ENCODE measurements around the gene RBM12. TPM values are rescaled to one million over a fixed set of nuclear protein-coding genes. Genes with fewer than 3 reads are reported as not detected.

Gene RBM12
- total RNA-seq, 2 experiments from 2014 or later, result 66.3 to 152 TPM

DNA sequence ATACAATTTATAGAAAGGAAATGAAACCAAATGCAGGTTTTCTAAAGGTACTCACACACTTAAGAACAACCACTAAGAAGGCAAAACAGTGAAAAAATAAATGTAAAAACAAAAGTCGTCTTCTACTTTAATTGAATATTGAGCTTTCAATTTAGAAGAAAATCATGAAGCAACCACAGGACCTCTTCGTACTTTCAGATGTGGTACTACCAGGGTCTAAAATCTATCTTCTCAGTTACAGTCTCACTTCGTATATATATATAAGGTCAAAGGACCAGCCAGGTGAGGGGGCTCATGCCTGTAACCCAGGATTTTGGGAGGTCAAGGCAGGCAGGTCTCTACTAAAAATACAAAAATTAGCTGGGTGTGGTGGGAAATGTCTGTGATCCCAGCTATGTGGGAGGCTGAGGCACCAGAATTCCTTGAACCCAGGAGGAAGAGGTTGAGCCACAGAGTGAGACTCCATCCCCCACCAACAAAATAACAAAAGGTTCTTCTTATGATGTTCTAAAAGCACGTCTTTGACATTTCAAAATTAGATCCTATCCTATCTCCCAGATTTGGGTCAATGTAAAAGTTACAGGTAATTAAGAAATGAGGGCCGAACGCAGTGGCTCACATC is 47.0 kb upstream of the RBM12 start:
- H3K9me3 ChIP-seq (ENCODE audit: low read length), result no peaks in the 10 kb centered on the region
- no peaks in the 10 kb centered on the region for H3K4me1 ChIP-seq (ENCODE audit: insufficient read depth, low read length, poor library complexity, severe bottlenecking)
- POLR2A ChIA-PET, result interaction anchor here (0.6 to 1.0 kb wide), 5 partner anchors 8 to 373 kb away, joined by 3 to 4 read pairs (median 3); partner anchors contain the start of gene RBM39
- no peaks in the 10 kb centered on the region for H3K9me2 ChIP-seq (ENCODE audit: insufficient read depth, low read length)
- peaks cover 87% of the 10 kb centered on the region; the same call in 1 of the 2 replicates for H3K79me2 ChIP-seq (ENCODE audit: insufficient read depth, low read depth, low read length)
- no TSS peak for BruUV-seq (replicated peaks)
- intact Hi-C loops (cut with micrococcal nuclease; ENCODE audit: unreplicated experiment), result loop anchor here (2.0 kb wide), 1 partner anchor 15 kb away; no protein-coding TSS in a partner anchor
- H3K4me3 ChIP-seq (ENCODE audit: low read depth, low read length, poor library complexity, severe bottlenecking), result no peak overlapping the region
- CTCF ChIA-PET (ENCODE audit: unreplicated experiment), result no interaction called here
- TF ChIP-seq, protein P1, sequence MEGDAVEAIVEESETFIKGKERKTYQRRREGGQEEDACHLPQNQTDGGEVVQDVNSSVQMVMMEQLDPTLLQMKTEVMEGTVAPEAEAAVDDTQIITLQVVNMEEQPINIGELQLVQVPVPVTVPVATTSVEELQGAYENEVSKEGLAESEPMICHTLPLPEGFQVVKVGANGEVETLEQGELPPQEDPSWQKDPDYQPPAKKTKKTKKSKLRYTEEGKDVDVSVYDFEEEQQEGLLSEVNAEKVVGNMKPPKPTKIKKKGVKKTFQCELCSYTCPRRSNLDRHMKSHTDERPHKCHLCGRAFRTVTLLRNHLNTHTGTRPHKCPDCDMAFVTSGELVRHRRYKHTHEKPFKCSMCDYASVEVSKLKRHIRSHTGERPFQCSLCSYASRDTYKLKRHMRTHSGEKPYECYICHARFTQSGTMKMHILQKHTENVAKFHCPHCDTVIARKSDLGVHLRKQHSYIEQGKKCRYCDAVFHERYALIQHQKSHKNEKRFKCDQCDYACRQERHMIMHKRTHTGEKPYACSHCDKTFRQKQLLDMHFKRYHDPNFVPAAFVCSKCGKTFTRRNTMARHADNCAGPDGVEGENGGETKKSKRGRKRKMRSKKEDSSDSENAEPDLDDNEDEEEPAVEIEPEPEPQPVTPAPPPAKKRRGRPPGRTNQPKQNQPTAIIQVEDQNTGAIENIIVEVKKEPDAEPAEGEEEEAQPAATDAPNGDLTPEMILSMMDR (conservative IDR thresholded peaks at IDR 0.05; ENCODE audit: low read length), result no peak
- TF ChIP-seq EZH2phosphoT487 (IDR thresholded peaks at IDR 0.05; ENCODE audit: borderline replicate concordance, low read depth, low read length), result no peak
- peaks cover 99% of the 10 kb centered on the region for H3K36me3 ChIP-seq (ENCODE audit: insufficient read depth, low read length)
- DNase-seq (ENCODE audit: low spot score), result no peak
- H2AFZ ChIP-seq (ENCODE audit: low read length), result no peak overlapping the region
- peaks cover 36% of the 10 kb centered on the region for H4K20me1 ChIP-seq (ENCODE audit: insufficient read depth, low read length)
- H3K27ac ChIP-seq (ENCODE audit: low read depth, low read length, poor library complexity, severe bottlenecking), result no peak overlapping the region
- no peak overlapping the region for H3K4me2 ChIP-seq (ENCODE audit: low read length)

DNA sequence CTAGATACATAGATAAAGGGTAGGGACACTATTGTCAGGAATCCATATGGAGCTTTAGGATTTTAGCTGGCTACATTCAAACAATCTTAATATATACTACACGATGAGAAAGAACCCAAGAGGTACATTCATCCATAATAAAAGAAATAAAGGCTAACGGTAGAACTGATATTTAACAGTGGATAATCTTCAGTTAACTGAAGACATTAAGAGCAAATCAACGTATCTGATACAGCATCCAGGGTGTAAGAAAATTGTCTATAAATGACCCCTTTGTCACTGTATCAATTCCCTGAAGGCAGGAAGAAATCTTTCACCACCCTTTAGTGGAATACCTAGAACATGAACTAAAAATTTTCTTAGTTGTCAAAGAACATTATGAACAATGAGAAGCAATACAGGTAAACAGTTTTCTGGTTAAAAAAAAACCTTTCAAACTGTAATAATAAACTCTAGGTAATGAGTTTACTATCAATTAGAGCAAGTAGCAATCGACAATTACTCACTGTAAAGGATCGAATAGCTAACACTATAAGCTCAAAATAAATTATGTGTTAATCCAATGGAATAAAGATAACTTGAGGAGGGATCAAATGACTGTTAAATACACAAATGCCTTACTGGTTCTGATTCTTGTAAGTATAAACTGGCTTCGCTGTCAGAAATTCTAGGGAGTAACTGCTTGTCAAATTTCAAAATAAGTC is 46.3 kb upstream of the RBM12 start:
- peaks cover 88% of the 10 kb centered on the region for H3K79me2 ChIP-seq (ENCODE audit: insufficient read depth, low read depth, low read length)
- no TSS peak for BruUV-seq (replicated peaks)
- H3K9me3 ChIP-seq (ENCODE audit: low read length), result no peaks in the 10 kb centered on the region
- no peaks in the 10 kb centered on the region for H3K4me1 ChIP-seq (ENCODE audit: insufficient read depth, low read length, poor library complexity, severe bottlenecking)
- ChIA-PET CTCF (ENCODE audit: unreplicated experiment) (no interaction called here), POLR2A (interaction anchor here (0.5 to 1.0 kb wide), 4 partner anchors 31 to 374 kb away, joined by 3 to 4 read pairs (median 4); partner anchors contain the start of gene RBM39)
- H3K36me3 ChIP-seq (ENCODE audit: insufficient read depth, low read length), result peaks cover 99% of the 10 kb centered on the region
- no peak overlapping the region for H3K4me2 ChIP-seq (ENCODE audit: low read length)
- H3K4me3 ChIP-seq (ENCODE audit: low read depth, low read length, poor library complexity, severe bottlenecking), result no peak overlapping the region
- peaks cover 39% of the 10 kb centered on the region for H4K20me1 ChIP-seq (ENCODE audit: insufficient read depth, low read length)
- intact Hi-C loops (cut with micrococcal nuclease; ENCODE audit: unreplicated experiment), result loop anchor here (2.0 kb wide), 1 partner anchor 16 kb away; no protein-coding TSS in a partner anchor
- TF ChIP-seq, protein P1 (conservative IDR thresholded peaks at IDR 0.05; ENCODE audit: low read length), result no peak
- no peak for TF ChIP-seq EZH2phosphoT487 (IDR thresholded peaks at IDR 0.05; ENCODE audit: borderline replicate concordance, low read depth, low read length)
- H3K27ac ChIP-seq (ENCODE audit: low read depth, low read length, poor library complexity, severe bottlenecking), result no peak overlapping the region
- no peak overlapping the region for H2AFZ ChIP-seq (ENCODE audit: low read length)
- DNase-seq (ENCODE audit: low spot score), result no peak
- H3K9me2 ChIP-seq (ENCODE audit: insufficient read depth, low read length), result no peaks in the 10 kb centered on the region

Measured in OCI-LY7 (cell line).